ENCODE results near the gene ERMAP. TPM values are rescaled to one million over a fixed set of nuclear protein-coding genes. Genes with fewer than 3 reads are reported as not detected.

ERMAP gene
- total and polyA plus RNA-seq, 9 of the 15 experiments (the other 6 are each of a cell fraction or from before 2014, with no cell fraction given), result 8.0 to 31.4 (median 22.5) TPM

DNA sequence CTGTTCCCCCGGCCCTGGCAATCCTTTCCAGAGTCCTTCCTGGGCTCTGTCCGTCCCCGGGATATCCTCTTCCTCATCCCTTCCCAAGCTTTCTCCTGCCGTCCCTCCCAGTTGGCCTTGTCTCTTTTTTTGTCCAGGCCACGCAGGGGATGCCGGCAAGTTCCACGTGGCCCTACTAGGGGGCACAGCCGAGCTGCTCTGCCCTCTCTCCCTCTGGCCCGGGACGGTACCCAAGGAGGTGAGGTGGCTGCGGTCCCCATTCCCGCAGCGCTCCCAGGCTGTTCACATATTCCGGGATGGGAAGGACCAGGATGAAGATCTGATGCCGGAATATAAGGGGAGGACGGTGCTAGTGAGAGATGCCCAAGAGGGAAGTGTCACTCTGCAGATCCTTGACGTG lies 13.7 kb downstream of the ERMAP start:
- FAIRE-seq (no peak), DNase-seq (ENCODE audit: extremely low read depth in 1 of 4, low spot score in 3 of 4) (no peak), ATAC-seq (no peak)
- peaks cover 33 to 41% of the 10 kb centered on the region in 2 experiments; a peak in 4 of 5 replicates for H3K4me1 ChIP-seq (replicated peaks in 1 of 2; ENCODE audit: control insufficient read depth in 2 of 2, insufficient read depth in 2 of 2, low read length in 2 of 2)
- peaks cover 6% of the 10 kb centered on the region for H4K20me1 ChIP-seq (replicated peaks; ENCODE audit: control insufficient read depth, insufficient read depth, low read length)
- H3K9me1 ChIP-seq (ENCODE audit: control insufficient read depth, insufficient read depth, low read length), result peaks cover 11% of the 10 kb centered on the region
- no peaks in the 10 kb centered on the region for H3K27me3 ChIP-seq (ENCODE audit: control insufficient read depth in 2 of 2, insufficient read depth in 2 of 2, low read length in 2 of 2)
- peak overlapping the region in 1 of 2 experiments; percentile 53; a peak in 1 of 4 replicates for H3K9ac ChIP-seq (ENCODE audit: insufficient read depth in 1 of 2, low read depth in 2 of 2, low read length in 2 of 2)
- H3K79me2 ChIP-seq (ENCODE audit: control insufficient read depth, insufficient read depth, low read length), result peaks cover 71% of the 10 kb centered on the region
- H3K4me2 ChIP-seq (ENCODE audit: insufficient read depth, low read length), result peak overlapping the region; percentile 21; the same call in 1 of the 2 replicates
- H3K36me3 ChIP-seq (ENCODE audit: control insufficient read depth, insufficient read depth, low read length), result peaks cover 58% of the 10 kb centered on the region
- WGBS (ENCODE audit: insufficient coverage, low coverage, missing lambda C conversion rate), result 91% methylated on average over 16 of the region's 17 CpGs
- BruUV-seq (replicated peaks), result no TSS peak
- ChIA-PET CTCF (ENCODE audit: low intra/inter-chr PET ratio) (no interaction called here), POLR2A (interaction anchor here (0.7 to 10.7 kb wide), 8 partner anchors 10 to 124 kb away, joined by 3 to 94 read pairs (median 4); partner anchors contain the start of genes C1orf50, P3H1 and ZNF691)
- TF ChIP-seq, protein P1, sequence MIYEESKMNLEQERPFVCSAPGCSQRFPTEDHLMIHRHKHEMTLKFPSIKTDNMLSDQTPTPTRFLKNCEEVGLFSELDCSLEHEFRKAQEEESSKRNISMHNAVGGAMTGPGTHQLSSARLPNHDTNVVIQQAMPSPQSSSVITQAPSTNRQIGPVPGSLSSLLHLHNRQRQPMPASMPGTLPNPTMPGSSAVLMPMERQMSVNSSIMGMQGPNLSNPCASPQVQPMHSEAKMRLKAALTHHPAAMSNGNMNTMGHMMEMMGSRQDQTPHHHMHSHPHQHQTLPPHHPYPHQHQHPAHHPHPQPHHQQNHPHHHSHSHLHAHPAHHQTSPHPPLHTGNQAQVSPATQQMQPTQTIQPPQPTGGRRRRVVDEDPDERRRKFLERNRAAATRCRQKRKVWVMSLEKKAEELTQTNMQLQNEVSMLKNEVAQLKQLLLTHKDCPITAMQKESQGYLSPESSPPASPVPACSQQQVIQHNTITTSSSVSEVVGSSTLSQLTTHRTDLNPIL (CRISPR knock-in tag; IDR thresholded peaks at IDR 0.05), result no peak
- TF ChIP-seq, protein P2, sequence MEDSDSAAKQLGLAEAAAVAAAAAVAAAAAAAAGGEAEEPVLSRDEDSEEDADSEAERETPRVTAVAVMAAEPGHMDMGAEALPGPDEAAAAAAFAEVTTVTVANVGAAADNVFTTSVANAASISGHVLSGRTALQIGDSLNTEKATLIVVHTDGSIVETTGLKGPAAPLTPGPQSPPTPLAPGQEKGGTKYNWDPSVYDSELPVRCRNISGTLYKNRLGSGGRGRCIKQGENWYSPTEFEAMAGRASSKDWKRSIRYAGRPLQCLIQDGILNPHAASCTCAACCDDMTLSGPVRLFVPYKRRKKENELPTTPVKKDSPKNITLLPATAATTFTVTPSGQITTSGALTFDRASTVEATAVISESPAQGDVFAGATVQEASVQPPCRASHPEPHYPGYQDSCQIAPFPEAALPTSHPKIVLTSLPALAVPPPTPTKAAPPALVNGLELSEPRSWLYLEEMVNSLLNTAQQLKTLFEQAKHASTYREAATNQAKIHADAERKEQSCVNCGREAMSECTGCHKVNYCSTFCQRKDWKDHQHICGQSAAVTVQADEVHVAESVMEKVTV (CRISPR knock-in tag; IDR thresholded peaks at IDR 0.05), result no peak
- TF ChIP-seq, protein P3, sequence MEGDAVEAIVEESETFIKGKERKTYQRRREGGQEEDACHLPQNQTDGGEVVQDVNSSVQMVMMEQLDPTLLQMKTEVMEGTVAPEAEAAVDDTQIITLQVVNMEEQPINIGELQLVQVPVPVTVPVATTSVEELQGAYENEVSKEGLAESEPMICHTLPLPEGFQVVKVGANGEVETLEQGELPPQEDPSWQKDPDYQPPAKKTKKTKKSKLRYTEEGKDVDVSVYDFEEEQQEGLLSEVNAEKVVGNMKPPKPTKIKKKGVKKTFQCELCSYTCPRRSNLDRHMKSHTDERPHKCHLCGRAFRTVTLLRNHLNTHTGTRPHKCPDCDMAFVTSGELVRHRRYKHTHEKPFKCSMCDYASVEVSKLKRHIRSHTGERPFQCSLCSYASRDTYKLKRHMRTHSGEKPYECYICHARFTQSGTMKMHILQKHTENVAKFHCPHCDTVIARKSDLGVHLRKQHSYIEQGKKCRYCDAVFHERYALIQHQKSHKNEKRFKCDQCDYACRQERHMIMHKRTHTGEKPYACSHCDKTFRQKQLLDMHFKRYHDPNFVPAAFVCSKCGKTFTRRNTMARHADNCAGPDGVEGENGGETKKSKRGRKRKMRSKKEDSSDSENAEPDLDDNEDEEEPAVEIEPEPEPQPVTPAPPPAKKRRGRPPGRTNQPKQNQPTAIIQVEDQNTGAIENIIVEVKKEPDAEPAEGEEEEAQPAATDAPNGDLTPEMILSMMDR (IDR thresholded peaks at IDR 0.05 in 2 of 3, conservative IDR thresholded peaks at IDR 0.05 in 1 of 3; ENCODE audit: insufficient read depth in 2 of 3, low read depth in 1 of 3, low read length in 3 of 3), result peak in 2 of 3 experiments; percentile 13 to 20; a peak in 1 of 6 replicates
- TF ChIP-seq BRD9 (IDR thresholded peaks at IDR 0.05; ENCODE audit: low read depth, partially characterized antibody), result no peak
- TF ChIP-seq, protein P4, sequence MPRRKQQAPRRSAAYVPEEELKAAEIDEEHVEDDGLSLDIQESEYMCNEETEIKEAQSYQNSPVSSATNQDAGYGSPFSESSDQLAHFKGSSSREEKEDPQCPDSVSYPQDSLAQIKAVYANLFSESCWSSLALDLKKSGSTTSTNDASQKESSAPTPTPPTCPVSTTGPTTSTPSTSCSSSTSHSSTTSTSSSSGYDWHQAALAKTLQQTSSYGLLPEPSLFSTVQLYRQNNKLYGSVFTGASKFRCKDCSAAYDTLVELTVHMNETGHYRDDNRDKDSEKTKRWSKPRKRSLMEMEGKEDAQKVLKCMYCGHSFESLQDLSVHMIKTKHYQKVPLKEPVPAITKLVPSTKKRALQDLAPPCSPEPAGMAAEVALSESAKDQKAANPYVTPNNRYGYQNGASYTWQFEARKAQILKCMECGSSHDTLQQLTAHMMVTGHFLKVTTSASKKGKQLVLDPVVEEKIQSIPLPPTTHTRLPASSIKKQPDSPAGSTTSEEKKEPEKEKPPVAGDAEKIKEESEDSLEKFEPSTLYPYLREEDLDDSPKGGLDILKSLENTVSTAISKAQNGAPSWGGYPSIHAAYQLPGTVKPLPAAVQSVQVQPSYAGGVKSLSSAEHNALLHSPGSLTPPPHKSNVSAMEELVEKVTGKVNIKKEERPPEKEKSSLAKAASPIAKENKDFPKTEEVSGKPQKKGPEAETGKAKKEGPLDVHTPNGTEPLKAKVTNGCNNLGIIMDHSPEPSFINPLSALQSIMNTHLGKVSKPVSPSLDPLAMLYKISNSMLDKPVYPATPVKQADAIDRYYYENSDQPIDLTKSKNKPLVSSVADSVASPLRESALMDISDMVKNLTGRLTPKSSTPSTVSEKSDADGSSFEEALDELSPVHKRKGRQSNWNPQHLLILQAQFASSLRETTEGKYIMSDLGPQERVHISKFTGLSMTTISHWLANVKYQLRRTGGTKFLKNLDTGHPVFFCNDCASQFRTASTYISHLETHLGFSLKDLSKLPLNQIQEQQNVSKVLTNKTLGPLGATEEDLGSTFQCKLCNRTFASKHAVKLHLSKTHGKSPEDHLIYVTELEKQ (CRISPR knock-in tag; IDR thresholded peaks at IDR 0.05), result no peak
- TF ChIP-seq, protein P5, sequence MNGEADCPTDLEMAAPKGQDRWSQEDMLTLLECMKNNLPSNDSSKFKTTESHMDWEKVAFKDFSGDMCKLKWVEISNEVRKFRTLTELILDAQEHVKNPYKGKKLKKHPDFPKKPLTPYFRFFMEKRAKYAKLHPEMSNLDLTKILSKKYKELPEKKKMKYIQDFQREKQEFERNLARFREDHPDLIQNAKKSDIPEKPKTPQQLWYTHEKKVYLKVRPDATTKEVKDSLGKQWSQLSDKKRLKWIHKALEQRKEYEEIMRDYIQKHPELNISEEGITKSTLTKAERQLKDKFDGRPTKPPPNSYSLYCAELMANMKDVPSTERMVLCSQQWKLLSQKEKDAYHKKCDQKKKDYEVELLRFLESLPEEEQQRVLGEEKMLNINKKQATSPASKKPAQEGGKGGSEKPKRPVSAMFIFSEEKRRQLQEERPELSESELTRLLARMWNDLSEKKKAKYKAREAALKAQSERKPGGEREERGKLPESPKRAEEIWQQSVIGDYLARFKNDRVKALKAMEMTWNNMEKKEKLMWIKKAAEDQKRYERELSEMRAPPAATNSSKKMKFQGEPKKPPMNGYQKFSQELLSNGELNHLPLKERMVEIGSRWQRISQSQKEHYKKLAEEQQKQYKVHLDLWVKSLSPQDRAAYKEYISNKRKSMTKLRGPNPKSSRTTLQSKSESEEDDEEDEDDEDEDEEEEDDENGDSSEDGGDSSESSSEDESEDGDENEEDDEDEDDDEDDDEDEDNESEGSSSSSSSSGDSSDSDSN (IDR thresholded peaks at IDR 0.05; ENCODE audit: borderline replicate concordance in 1 of 2, low read depth in 2 of 2, low read length in 2 of 2), result no peak
- TF ChIP-seq, protein P6, sequence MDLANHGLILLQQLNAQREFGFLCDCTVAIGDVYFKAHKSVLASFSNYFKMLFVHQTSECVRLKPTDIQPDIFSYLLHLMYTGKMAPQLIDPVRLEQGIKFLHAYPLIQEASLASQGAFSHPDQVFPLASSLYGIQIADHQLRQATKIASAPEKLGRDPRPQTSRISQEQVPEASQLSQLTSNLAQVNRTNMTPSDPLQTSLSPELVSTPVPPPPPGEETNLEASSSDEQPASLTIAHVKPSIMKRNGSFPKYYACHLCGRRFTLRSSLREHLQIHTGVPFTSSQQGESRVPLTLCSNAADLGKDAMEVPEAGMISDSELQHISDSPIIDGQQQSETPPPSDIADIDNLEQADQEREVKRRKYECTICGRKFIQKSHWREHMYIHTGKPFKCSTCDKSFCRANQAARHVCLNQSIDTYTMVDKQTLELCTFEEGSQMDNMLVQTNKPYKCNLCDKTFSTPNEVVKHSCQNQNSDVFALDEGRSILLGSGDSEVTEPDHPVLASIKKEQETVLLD (IDR thresholded peaks at IDR 0.05), result no peak
- intact Hi-C loops (cut with micrococcal nuclease), result no loop called here
- H3K4me3 ChIP-seq, result no peak overlapping the region
- no peak overlapping the region for H2AFZ ChIP-seq (ENCODE audit: low read depth, low read length)
- no peaks in the 10 kb centered on the region for H3K9me3 ChIP-seq (replicated peaks; ENCODE audit: control insufficient read depth, insufficient read depth, low read depth, low read length)
- in situ Hi-C loops (cut with MboI), result no loop called here
- H3K27ac ChIP-seq (ENCODE audit: extremely low read depth, low read depth, low read length), result peak overlapping the region; percentile 27; the same call in 1 of the 3 replicates

Data from K562 (cell line).